HG02943 (cell line): Measurements from ENCODE around the gene ZYG11A.
"Not testable (repeated sequence)": the region's sequence is repeated elsewhere in the genome, so short reads cannot be mapped to it uniquely, and the experiment has no call there.

ENCODE experiments used
- ATAC-seq: cut with Tn5 transposase; IDR thresholded peaks from one replicate; pipeline ENCODE4 v1.9.1; 2021; ENCODE audit warnings: mild to moderate bottlenecking, low read depth, moderate library complexity; ENCODE audit not compliant: unreplicated experiment

Gene ZYG11A

DNA sequence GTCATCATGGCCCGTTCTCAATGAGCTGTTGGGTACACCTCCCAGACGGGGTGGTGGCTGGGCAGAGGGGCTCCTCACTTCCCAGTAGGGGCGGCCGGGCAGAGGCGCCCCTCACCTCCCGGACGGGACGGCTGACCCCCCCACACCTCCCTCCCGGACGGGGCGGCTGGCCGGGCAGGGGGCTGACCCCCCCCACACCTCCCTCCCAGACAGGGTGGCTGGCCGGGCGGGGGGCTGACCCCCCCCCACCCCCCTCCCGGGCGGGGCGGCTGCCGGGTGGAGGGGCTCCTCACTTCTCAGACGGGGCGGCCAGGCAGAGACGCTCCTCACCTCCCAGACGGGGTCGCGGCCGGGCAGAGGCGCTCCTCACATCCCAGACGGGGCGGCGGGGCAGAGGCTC lies 27.2 kb downstream of the ZYG11A start:
- ATAC-seq = not testable (repeated sequence)

DNA sequence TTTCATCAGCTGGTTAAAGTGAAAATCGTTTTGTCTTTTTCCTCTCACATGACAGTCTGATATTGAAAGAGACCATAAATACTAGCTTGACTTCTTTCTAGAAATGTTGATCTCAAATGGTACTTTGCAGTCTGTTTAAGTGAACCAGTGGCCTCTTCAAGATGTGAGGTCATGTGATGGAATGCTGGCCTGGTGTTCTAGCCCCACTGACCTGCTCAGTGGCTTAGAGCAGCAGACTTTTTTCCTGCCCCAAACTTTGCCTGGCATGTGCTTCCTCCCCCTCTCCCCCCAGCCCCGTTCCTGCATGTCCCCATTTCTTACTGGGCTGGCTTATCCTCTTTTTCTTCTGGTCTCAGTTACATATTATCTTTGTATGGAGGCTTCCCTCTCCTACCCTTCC lies 34.3 kb downstream of the ZYG11A start:
- no peak for ATAC-seq

GRCh38 chr1:52877554-52877953 lies 35.0 kb downstream of the ZYG11A start:
- ATAC-seq = no peak

DNA sequence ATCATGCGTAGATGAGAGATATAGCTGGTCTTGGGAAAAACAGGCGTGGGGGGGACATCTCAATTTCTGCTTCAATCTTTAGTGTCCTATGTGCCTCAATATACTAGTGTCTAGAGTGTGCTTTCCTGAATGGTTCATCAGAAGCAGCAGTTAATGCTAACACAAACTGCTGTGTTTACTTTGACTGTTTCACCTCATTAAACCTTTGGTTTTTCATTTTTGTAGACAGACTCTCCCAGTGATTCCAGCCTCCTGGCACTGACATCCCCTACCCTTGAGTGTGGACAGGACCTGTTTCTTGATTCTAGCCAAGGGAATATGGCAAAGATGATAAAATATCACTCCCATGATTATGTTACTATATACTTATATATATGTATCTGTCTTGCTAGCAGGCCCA lies 37.6 kb downstream of the ZYG11A start:
- no peak for ATAC-seq

GRCh38 chr1:52887483-52887882 lies 44.9 kb downstream of the ZYG11A start:
- ATAC-seq = no peak

DNA sequence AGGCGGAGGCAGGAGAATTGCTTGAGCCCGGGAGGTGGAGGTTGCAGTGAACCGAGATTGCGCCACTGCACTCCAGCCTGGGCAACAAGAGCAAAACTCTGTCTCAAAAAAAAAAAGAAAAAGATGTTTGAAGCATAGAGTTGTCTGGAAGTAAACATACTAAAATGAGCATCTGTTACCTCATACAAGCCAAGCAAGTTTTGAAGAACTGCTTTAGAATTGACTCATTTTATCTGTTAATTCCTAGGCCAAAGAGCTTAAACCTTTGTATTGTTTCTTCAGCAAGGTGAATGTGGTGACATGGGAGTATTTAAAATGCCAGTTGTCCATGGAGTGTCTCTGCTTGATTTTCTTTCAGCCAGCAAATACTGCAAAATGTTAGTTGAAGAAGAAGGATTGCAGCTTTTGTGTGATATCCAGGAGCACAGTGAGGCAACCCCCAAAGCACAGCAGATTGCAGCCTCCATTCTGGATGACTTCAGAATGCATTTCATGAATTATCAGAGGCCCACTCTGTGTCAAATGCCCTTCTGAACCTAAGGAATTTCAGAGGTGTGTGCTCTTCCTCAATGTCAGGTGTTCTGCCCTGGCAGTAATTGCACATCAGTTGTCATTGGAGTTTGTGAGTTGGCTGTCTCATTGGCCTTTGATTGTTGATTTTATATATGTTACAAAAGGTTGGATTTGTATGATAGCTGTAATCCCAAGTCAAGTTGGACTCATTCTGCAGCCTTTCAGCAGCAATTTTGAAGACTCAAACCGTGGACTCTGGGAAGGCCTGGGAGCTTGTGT lies 50.1 kb downstream of the ZYG11A start:
- ATAC-seq = no peak

- ATAC-seq = no peak
Measured at GRCh38 chr1:52899445-52899894, 56.9 kb downstream of the ZYG11A start.

DNA sequence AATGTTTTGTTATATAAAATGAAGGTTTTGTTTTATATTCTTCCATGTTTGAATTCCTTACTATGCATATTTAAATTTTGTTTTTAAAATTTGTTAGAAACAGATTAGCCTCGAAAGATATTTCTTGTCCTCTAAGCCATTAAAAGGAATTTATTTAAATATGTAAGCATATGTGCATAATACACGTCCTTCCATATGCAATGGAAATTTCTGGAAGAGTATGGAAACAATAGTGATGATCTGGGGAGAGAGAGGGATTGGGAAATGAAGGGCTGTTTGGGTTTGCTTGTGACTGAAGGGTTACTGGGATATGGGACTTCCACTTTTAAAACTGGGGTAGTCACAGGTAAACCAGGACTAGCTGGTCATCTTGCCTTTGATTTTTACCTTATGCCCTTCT lies 57.8 kb downstream of the ZYG11A start:
- ATAC-seq = no peak

- ATAC-seq = no peak
Measured at GRCh38 chr1:52901384-52901783, 58.8 kb downstream of the ZYG11A start.

- ATAC-seq = no peak
Measured at GRCh38 chr1:52904208-52904926, 61.8 kb downstream of the ZYG11A start.

GRCh38 chr1:52904927-52905698 lies 62.6 kb downstream of the ZYG11A start:
- ATAC-seq = no peak

GRCh38 chr1:52906135-52906603 lies 63.6 kb downstream of the ZYG11A start:
- ATAC-seq = no peak

DNA sequence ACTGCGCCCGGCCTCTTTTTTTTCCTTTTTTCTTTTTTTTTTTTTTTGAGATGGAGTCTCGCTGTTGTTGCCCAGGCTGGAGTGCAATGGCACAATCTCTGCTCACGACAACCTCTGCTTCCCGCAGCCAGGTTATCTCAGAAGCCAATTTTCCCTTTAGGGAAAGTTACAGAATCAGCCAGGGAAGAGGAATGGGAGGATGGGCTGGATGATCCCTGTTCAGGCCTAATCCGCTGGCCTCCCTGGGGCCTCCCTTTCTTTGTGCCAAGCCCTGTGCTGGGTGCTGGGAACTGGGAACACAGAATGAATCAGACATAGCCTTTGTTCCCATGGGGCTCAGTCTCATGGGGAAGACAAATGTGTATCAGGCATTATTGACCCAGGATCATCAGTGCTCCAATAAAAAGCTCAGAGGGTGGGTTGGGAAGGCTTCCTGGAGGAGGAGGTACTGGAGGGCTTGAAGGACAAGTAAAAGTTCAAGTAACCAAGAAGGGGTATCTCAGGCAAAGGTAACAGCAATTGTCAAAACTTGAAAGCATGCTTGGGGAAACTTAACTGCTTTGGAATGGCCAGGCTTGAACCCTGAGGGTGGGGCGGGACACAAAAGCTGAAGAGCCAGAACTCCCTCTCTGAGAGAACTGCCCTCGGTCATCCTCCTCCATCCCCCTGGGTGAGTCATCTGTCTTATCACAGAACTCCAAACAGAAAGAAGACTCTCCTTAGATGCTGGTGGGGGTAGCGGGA lies 64.7 kb downstream of the ZYG11A start:
- no peak for ATAC-seq

- no peak for ATAC-seq
Measured at GRCh38 chr1:52907812-52908153, 65.2 kb downstream of the ZYG11A start.

DNA sequence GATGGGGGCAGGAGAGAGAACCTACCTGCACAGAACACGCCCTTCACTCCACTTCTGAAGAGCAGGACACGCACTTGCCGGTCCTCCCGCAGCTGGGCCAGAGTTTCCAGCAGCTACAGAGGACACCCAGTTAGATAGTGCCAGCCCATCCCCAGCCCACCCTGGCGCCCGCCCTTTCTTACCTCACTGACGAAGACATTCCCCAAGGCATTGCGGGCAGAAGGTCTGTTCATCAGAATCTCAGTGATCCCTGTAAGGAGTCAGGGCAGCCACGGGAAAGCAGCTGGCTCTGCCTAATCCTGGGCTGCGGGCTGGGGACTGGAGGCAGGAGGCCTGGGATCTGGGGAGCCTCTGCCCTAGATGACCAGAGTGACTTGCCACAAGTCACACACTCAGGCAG lies 69.0 kb downstream of the ZYG11A start:
- no peak for ATAC-seq

DNA sequence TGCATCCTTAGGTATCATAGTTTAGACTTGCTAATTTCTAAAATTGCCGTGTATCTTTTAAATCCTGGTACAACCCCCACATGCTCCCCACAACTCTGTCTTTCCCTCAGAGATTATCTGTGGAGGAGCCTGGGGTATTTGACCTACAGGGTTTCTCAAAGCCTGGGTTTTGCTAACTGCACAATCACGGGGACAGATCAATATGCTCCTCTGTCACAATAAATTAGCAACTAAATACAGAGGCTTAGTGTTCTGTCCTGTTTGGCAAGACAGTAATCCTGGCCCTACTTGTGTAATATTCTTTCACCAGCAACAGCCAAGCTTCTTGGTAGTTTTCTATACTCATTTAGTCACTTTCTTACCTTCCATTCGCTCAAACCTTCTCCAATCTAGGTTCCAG lies 70.5 kb downstream of the ZYG11A start:
- ATAC-seq = no peak

DNA sequence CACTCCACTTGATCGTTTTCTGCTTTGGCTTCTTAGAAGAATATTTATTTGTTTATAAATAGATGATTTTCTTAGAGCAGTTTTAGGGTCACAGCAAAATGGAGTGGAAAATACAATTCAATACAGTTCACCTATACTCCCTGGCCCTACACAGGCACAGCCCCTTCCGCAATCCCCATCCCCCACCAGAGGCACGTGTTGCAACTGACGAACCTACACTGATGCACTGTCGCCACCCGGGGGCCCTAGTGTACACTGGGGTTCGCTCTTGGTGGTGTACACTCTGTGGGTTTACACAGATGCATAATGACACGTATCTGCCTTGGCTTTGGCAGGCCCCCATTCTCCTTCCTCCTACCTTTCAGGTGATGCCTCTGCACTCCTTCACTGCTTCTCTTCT lies 71.0 kb downstream of the ZYG11A start:
- ATAC-seq = no peak

DNA sequence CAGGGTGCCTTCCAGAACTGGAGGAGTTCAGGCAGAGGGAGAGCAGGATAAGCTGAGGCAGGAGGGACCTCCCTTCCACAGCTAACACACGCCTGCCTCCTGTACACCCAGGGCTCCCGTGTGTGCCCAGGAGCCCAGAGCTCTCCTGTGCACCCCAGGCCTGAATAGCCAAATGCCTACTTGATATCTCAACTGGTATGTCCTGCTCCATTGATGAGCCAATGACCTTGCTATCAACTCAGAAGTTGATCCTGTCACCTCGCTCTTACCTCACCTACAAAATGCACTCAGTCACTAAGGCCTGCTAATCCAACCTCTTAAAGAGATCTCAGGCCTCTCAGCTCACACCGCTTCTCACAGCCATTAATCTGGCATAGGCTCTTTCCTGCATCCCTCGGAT lies 71.9 kb downstream of the ZYG11A start:
- no peak for ATAC-seq

DNA sequence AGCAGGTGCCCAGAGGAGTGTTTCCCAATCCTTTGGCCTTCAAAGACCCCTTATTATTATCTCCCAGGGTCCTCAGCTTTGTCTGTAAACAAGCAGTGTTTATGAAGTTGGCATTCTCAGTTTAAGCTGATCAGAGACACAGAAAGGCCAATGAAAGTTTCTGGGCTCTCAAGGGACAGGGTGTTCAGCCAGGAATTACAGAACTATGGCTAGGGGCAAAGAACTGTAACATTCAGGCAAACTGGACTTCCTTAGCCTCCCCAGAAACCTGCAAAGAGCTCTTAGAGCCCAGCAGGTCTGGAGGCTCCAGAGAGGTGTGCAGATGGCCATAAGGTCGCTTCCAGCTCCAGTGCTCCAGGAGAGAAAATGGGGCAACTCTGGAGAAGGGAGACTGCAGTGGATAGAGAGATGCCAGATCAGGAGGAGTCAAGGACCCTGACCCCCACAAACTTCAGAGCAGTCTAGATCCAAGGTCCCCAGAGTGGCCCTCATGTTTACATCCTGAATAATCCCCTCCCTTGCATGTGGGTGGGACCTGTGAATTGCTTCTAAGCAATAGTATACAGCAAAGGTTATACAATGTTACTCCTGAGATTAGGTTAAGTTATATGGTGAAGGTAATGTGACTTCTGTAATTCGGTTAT lies 72.8 kb downstream of the ZYG11A start:
- no peak for ATAC-seq

GRCh38 chr1:52915855-52916220 lies 73.3 kb downstream of the ZYG11A start:
- ATAC-seq = no peak
